ENCODE data around the gene GALR1.

DNA sequence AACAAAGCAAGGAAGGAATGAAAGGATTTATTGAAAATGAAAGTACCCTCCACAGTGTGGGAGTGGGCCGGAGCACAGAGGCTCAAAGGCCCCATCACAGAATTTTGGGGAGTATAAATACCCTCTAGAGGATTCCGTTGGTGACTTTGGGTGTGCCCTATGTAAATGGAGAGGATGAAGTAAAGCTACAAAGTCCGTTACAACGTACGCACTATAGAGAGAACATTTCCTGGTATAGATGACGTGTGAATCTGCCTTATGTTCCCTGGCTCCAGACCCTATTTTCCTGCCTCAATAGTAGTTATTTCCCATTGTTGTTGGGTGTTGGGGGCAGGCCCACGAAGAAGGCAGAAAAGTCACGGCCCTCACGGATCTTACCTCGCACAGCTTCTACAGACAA, 65.3 kb downstream of the GALR1 start:
- TF ChIP-seq POLR2A (IDR thresholded peaks at IDR 0.05) (no peak), CTCF (IDR thresholded peaks at IDR 0.05) (no peak)

All from heart left ventricle (tissue), 13 donors.